ENCODE measurements around the gene CLCNKA. TPM values are rescaled to one million over a fixed set of nuclear protein-coding genes. Genes with fewer than 3 reads are reported as not detected.
"Not testable (repeated sequence)": the region's sequence is repeated elsewhere in the genome, so short reads cannot be mapped to it uniquely, and the experiment has no call there.

Gene CLCNKA
- total RNA-seq, 1 donor from 2014 or later, result not detected

- Histone ChIP-seq H3K9me3 (no peaks in the 10 kb centered on the region), H3K4me3 (no peak overlapping the region), H3K27me3 (no peaks in the 10 kb centered on the region), H3K27ac (no peak overlapping the region), H3K4me1 (peaks cover 15% of the 10 kb centered on the region), H3K36me3 (no peaks in the 10 kb centered on the region)
- DNase-seq (no peak), ATAC-seq (no peak)
- TF ChIP-seq, protein P1, sequence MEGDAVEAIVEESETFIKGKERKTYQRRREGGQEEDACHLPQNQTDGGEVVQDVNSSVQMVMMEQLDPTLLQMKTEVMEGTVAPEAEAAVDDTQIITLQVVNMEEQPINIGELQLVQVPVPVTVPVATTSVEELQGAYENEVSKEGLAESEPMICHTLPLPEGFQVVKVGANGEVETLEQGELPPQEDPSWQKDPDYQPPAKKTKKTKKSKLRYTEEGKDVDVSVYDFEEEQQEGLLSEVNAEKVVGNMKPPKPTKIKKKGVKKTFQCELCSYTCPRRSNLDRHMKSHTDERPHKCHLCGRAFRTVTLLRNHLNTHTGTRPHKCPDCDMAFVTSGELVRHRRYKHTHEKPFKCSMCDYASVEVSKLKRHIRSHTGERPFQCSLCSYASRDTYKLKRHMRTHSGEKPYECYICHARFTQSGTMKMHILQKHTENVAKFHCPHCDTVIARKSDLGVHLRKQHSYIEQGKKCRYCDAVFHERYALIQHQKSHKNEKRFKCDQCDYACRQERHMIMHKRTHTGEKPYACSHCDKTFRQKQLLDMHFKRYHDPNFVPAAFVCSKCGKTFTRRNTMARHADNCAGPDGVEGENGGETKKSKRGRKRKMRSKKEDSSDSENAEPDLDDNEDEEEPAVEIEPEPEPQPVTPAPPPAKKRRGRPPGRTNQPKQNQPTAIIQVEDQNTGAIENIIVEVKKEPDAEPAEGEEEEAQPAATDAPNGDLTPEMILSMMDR (IDR thresholded peaks at IDR 0.05), result no peak
- intact Hi-C loops (cut with DNase I), result no loop called here
These were observed 1.5 kb upstream of the CLCNKA start for GRCh38 chr1:16020325-16020724.

DNA sequence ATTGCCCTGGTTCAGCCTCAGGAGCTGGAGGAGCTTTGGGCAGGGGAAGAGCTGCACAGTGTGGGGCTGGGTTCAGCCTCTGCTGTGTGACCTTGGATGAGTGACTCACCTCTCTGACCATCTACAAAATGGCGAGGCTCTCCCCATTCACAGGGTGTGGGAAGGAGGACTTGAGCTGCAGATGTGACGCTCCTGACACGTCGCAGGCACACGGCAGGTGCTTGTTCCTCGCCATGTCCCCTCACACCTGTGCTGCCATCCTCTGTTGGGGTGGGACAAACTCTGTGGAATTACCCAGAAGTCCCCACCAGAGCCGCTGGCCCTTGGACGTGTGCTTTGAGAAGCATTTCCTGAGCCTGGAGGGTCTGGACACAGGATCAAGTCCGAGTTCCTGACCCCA, 958 bp upstream of the CLCNKA start:
- H3K27me3 ChIP-seq; H3K36me3 ChIP-seq; intact Hi-C loops (cut with DNase I); DNase-seq; H3K4me3 ChIP-seq; ATAC-seq; H3K27ac ChIP-seq; H3K9me3 ChIP-seq: not testable (repeated sequence)
- H3K4me1 ChIP-seq, result peaks cover 15% of the 10 kb centered on the region

GRCh38 chr1:16022393-16022792, 557 bp downstream of the CLCNKA start:
- no peak overlapping the region for H3K27ac ChIP-seq
- TF ChIP-seq, protein P1 (IDR thresholded peaks at IDR 0.05), result no peak
- H3K4me1 ChIP-seq, result peaks cover 23% of the 10 kb centered on the region
- intact Hi-C loops (cut with DNase I), result no loop called here
- no peak for ATAC-seq
- H3K36me3 ChIP-seq, result no peaks in the 10 kb centered on the region
- no peaks in the 10 kb centered on the region for H3K9me3 ChIP-seq
- H3K4me3 ChIP-seq, result no peak overlapping the region
- no peaks in the 10 kb centered on the region for H3K27me3 ChIP-seq
- DNase-seq, result no peak

DNA sequence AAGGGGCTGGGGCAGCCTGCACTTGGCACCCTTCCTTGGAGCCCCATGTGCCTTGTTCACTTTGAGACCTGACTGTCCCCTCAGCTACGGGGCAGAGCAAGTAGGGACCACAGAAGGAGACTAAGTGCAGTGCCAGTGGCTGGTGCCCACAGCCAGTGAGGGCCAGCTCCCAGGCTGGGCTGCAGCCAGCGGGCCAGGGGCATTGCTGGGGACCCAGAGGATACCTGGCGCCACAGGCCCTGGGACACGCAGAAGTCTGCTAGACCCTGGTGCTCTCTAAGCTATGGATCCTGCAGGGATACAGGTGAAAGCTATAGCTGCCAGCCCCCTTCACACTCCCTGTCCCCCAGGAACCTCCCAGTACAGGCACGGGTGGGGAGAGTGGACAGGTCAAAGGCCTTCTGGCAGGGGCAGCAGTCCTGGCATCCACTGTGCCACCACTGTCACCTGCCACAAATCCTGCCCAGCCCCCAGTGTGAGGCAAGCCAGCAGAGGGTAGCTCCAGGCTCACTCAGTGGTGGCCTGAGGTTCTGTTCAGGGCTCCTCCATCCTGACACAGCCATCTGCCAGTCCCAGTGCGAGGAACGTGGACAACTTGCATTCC, 1.3 kb downstream of the CLCNKA start:
- TF ChIP-seq, protein P1 (IDR thresholded peaks at IDR 0.05), result no peak
- H3K4me1 ChIP-seq, result peaks cover 17% of the 10 kb centered on the region
- no peaks in the 10 kb centered on the region for H3K9me3 ChIP-seq
- no peak for DNase-seq
- H3K36me3 ChIP-seq, result no peaks in the 10 kb centered on the region
- H3K27ac ChIP-seq, result no peak overlapping the region
- H3K27me3 ChIP-seq, result no peaks in the 10 kb centered on the region
- ATAC-seq, result no peak
- no peak overlapping the region for H3K4me3 ChIP-seq
- intact Hi-C loops (cut with DNase I), result no loop called here

DNA sequence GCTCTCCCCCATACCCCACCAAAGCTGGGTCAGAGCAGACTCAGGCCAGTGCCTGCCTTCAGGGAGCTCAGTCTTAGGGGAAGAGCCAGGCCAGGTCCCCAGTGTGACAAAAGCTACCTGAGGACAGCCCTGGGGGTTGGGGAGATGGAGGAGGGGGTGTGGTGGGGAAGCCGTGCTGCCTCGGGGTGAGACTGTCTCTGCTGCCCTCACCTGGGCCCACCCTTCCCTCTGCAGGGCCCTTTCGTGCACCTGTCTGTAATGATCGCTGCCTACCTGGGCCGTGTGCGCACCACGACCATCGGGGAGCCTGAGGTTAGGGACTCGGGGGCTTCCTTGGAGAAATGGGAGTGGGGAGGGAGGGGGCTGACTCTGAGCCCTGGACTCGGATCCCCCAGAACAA, 4.5 kb downstream of the CLCNKA start:
- H3K4me3 ChIP-seq; intact Hi-C loops (cut with DNase I); H3K36me3 ChIP-seq: not testable (repeated sequence)

GRCh38 chr1:16026723-16027484, 5.1 kb downstream of the CLCNKA start:
- H3K36me3 ChIP-seq, result no peaks in the 10 kb centered on the region
- no peaks in the 10 kb centered on the region for H3K27me3 ChIP-seq
- TF ChIP-seq, protein P1 (IDR thresholded peaks at IDR 0.05), result no peak
- ATAC-seq (peak; percentile 7), DNase-seq (no peak)
- no peaks in the 10 kb centered on the region for H3K9me3 ChIP-seq
- H3K27ac ChIP-seq, result no peak overlapping the region
- H3K4me1 ChIP-seq, result peaks cover 9% of the 10 kb centered on the region
- intact Hi-C loops (cut with DNase I), result no loop called here
- peak overlapping the region; percentile 22 for H3K4me3 ChIP-seq

More for the DNA sequence above, 4.5 kb downstream of the CLCNKA start:
- not testable (repeated sequence) for H3K4me1 ChIP-seq, H3K9me3 ChIP-seq, H3K27ac ChIP-seq, H3K27me3 ChIP-seq, ATAC-seq, DNase-seq
